Activated CD8-positive, alpha-beta T cell treated with anti-CD3 and anti-CD28 coated beads, Interleukin-2, amount 10 ng/mL, durations not matched to agents 7 days and 5 days (primary cell): ENCODE data around the gene IQCM. TPM values are rescaled to one million over a fixed set of nuclear protein-coding genes. Genes with fewer than 3 reads are reported as not detected.

Source experiments
- ATAC-seq: fragments of 150-1000 bp; cut with Tn5 transposase; one replicate; pipeline ENCODE4 v1.10.0; 2021; ENCODE audit warnings: moderate library complexity
- CTCF ChIA-PET: fragments of 350-600 bp; sonication (Branson Sonifier 250); formaldehyde crosslinking; loops from one replicate; lab custom pipeline; 2021; ENCODE audit warnings: antibody characterized with exemption; lab: Charles Lee
- POLR2A ChIA-PET: fragments of 350-600 bp; sonication (Branson Sonifier 250); formaldehyde crosslinking; loops from one replicate; lab custom pipeline; 2021; ENCODE audit warnings: antibody characterized with exemption; lab: Charles Lee
- DNase-seq: peaks from one replicate; pipeline ENCODE4 v3.0.0-alpha.2; 2020
- H3K27ac Mint-ChIP-seq: one replicate; pipeline ENCODE4 v1.8.0; 2021; ENCODE audit warnings: mild to moderate bottlenecking, mixed read lengths
- H3K27me3 Mint-ChIP-seq: one replicate; pipeline ENCODE4 v1.8.0; 2021; ENCODE audit warnings: low read depth, mixed read lengths
- H3K36me3 Mint-ChIP-seq: one replicate; pipeline ENCODE4 v1.8.0; 2021; ENCODE audit warnings: low read depth, mixed read lengths
- H3K4me1 Mint-ChIP-seq: one replicate; pipeline ENCODE4 v1.8.0; 2021; ENCODE audit warnings: low read depth, mixed read lengths
- H3K4me3 Mint-ChIP-seq: one replicate; pipeline ENCODE4 v1.8.0; 2021; ENCODE audit warnings: mild to moderate bottlenecking, mixed read lengths
- H3K9me3 Mint-ChIP-seq: one replicate; pipeline ENCODE4 v1.8.0; 2022; ENCODE audit warnings: mixed read lengths; ENCODE audit not compliant: insufficient read depth
- total RNA-seq, 2 experiments: library from RNA; stranded (reverse); gene quantifications; one replicate each; pipeline ENCODE4 v1.2.3, GENCODE V29; 2021

The IQCM gene
- total RNA-seq, 2 experiments from 2014 or later: not detected

DNA sequence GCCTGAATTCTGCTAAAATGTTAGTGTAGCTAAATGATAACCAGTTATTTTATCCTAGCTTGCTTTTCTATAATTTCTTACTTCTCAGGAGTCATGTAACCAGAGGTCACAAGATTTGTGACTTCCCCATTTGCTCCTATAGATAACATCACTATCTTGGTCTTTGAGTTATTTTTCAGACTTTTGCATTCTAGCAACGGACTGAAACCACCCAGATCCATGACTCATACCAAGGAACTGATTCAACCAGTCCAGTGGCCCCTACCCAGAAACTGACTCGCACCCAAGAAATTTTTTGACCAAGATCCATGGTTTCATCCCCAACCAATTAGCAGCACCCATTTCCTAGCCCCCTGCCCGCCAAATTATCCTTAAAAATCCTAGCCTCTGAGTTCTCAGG, 50.0 kb downstream of the IQCM start:
- no peaks in the 10 kb centered on the region for H3K27me3 Mint-ChIP-seq
- no peak for ATAC-seq
- H3K9me3 Mint-ChIP-seq: no peaks in the 10 kb centered on the region
- H3K4me3 Mint-ChIP-seq: no peak overlapping the region
- no peak overlapping the region for H3K27ac Mint-ChIP-seq
- POLR2A ChIA-PET: no interaction called here
- H3K4me1 Mint-ChIP-seq: no peaks in the 10 kb centered on the region
- no peak for DNase-seq
- CTCF ChIA-PET: no interaction called here
- no peaks in the 10 kb centered on the region for H3K36me3 Mint-ChIP-seq

DNA sequence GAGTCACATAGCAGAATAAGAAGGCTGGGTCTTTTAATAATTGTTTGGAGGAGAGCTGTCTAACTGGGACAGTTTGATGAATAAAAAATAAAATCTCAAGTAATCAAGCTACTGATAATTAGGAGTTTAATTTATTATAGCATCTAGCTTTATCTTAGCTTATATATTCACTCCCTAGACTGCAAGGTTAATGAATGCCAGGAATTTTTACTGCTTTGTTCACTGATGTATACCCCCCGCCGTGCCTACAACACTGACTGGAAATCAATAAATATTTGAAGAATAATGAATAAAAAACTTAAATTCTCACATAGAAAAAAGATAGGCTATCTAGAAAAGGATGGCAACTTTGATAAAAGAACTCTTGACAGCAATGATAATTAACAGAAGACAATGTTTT, 59.7 kb downstream of the IQCM start:
- Mint-ChIP-seq H3K27ac (no peak overlapping the region), H3K9me3 (no peaks in the 10 kb centered on the region), H3K4me3 (no peak overlapping the region), H3K27me3 (no peaks in the 10 kb centered on the region), H3K36me3 (no peaks in the 10 kb centered on the region), H3K4me1 (no peaks in the 10 kb centered on the region)
- ATAC-seq: no peak
- ChIA-PET CTCF (no interaction called here), POLR2A (no interaction called here)
- DNase-seq: no peak

DNA sequence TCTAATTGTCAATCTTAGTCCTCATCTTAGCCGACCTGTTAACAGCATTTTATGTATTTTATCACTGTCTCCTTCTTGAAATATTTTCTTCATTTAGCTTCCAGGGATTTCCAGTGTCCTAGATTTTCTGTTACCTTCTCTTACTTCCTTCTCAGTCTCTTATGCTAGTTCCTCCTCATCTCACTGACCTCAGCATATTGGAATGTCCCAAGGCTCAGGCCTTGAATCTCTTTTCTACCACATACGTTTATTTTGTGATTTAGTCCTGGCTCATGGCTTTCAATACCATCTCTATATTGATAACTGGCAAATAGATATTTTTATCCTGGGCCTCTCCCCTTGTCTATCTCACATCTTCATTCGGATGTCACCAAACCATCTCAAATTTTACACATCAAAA, 61.1 kb downstream of the IQCM start:
- POLR2A ChIA-PET: no interaction called here
- Mint-ChIP-seq H3K36me3 (no peaks in the 10 kb centered on the region), H3K4me1 (no peaks in the 10 kb centered on the region), H3K27ac (no peak overlapping the region), H3K27me3 (no peaks in the 10 kb centered on the region), H3K9me3 (no peaks in the 10 kb centered on the region), H3K4me3 (no peak overlapping the region)
- CTCF ChIA-PET: no interaction called here
- DNase-seq: no peak
- ATAC-seq: no peak

- DNase-seq (no peak), ATAC-seq (no peak)
- H3K4me3 Mint-ChIP-seq: no peak overlapping the region
- no peak overlapping the region for H3K27ac Mint-ChIP-seq
- H3K27me3 Mint-ChIP-seq: no peaks in the 10 kb centered on the region
- no peaks in the 10 kb centered on the region for H3K36me3 Mint-ChIP-seq
- POLR2A ChIA-PET: no interaction called here
- CTCF ChIA-PET: no interaction called here
- H3K9me3 Mint-ChIP-seq: no peaks in the 10 kb centered on the region
- H3K4me1 Mint-ChIP-seq: no peaks in the 10 kb centered on the region
Observed at GRCh38 chr4:149752729-149753128, 62.9 kb downstream of the IQCM start.

DNA sequence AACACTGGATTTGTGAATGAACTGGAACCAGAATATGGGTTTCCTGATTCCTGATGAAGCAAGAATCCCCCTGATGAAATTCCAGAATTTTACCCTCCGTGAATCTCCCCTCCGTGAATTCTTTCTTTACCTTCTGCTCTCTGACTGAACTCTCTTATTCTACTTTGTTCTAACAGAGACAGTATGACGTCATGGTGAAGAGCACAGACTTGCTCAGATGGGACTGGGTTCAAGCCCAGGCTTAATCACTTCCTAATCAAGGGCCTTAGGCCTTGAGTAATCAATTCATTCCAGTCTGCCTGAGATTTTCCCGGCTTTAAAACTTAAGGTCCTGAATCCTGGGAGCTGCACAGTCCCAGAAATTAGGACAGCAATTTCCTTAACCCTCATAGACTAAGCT, 64.5 kb downstream of the IQCM start:
- no peaks in the 10 kb centered on the region for H3K27me3 Mint-ChIP-seq
- no peaks in the 10 kb centered on the region for H3K36me3 Mint-ChIP-seq
- no peak overlapping the region for H3K27ac Mint-ChIP-seq
- no peaks in the 10 kb centered on the region for H3K4me1 Mint-ChIP-seq
- no peak overlapping the region for H3K4me3 Mint-ChIP-seq
- DNase-seq (no peak), ATAC-seq (no peak)
- ChIA-PET POLR2A (no interaction called here), CTCF (no interaction called here)
- no peaks in the 10 kb centered on the region for H3K9me3 Mint-ChIP-seq

DNA sequence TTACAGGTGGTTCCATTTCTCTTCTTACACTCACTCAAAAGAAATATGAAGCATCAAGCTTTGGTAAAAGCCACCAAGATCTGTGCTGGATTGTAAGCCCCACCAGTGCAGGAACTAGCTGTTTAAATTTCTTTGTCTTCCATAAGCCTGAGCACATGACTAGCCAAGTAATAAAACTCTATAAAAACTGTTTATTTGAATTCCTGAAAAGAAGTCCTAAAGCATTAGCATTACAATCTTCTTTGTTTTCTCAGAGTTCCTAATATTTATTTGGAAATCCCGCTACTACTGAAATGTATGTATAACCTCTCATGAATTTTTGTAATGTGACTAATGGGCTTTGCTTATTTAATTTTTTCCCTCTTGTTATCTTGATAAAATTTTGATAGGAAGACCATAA, 65.9 kb downstream of the IQCM start:
- H3K9me3 Mint-ChIP-seq: no peaks in the 10 kb centered on the region
- ATAC-seq (no peak), DNase-seq (no peak)
- no peaks in the 10 kb centered on the region for H3K36me3 Mint-ChIP-seq
- H3K27me3 Mint-ChIP-seq: no peaks in the 10 kb centered on the region
- H3K4me3 Mint-ChIP-seq: no peak overlapping the region
- CTCF ChIA-PET: no interaction called here
- POLR2A ChIA-PET: no interaction called here
- no peak overlapping the region for H3K27ac Mint-ChIP-seq
- no peaks in the 10 kb centered on the region for H3K4me1 Mint-ChIP-seq

DNA sequence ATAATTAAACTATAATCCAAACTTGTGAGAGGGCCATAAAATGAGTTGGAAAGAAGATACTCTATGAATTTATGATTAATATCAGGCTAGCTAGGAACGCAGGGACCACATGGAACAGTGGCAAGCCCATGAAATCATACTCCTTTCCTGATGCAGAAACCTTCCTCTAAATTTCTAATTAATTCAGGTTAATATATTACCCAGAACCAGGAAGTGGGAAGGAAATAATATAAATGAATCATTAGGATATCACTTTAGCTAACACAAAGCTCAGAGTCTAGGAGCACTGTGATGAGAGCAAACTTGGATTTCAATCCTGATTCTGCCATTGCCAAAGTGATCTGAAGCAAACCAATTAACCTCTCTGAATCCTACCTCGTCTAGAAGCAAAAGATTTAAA, 68.0 kb downstream of the IQCM start:
- ChIA-PET CTCF (no interaction called here), POLR2A (no interaction called here)
- ATAC-seq: no peak
- Mint-ChIP-seq H3K36me3 (no peaks in the 10 kb centered on the region), H3K4me1 (no peaks in the 10 kb centered on the region), H3K27me3 (no peaks in the 10 kb centered on the region), H3K27ac (no peak overlapping the region), H3K4me3 (no peak overlapping the region), H3K9me3 (no peaks in the 10 kb centered on the region)
- DNase-seq: no peak

- Mint-ChIP-seq H3K27me3 (no peaks in the 10 kb centered on the region), H3K27ac (no peak overlapping the region), H3K9me3 (no peaks in the 10 kb centered on the region), H3K4me1 (no peaks in the 10 kb centered on the region), H3K36me3 (no peaks in the 10 kb centered on the region), H3K4me3 (no peak overlapping the region)
- ATAC-seq (no peak), DNase-seq (no peak)
- ChIA-PET CTCF (no interaction called here), POLR2A (no interaction called here)
Observed at GRCh38 chr4:149746276-149746675, 69.4 kb downstream of the IQCM start.

GRCh38 chr4:149741186-149741831, 74.3 kb downstream of the IQCM start:
- CTCF ChIA-PET: no interaction called here
- ATAC-seq: no peak
- POLR2A ChIA-PET: no interaction called here
- no peaks in the 10 kb centered on the region for H3K4me1 Mint-ChIP-seq
- DNase-seq: no peak
- H3K9me3 Mint-ChIP-seq: no peaks in the 10 kb centered on the region
- no peak overlapping the region for H3K27ac Mint-ChIP-seq
- no peaks in the 10 kb centered on the region for H3K36me3 Mint-ChIP-seq
- no peaks in the 10 kb centered on the region for H3K27me3 Mint-ChIP-seq
- H3K4me3 Mint-ChIP-seq: no peak overlapping the region

DNA sequence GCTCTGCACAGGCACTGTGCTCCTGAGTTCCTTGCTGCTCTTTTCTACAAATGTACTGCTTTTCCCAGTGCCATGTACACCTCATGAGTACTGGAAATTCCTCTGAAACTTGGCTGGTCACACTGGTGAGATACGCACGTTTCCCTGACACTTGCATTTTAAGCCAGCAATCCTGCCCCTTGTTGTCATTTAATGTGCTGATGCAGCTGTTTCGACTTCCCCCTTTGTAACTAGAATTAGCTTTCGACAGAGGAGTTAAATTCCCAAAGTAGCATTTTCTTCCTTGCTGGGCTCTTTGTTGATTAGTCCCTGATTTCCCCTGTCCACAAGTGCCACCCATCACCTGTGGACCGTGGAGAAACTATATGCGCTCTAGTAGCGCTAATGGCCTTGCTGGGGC, 77.5 kb downstream of the IQCM start:
- ATAC-seq (no peak), DNase-seq (no peak)
- Mint-ChIP-seq H3K36me3 (no peaks in the 10 kb centered on the region), H3K27ac (no peak overlapping the region), H3K4me1 (no peaks in the 10 kb centered on the region), H3K4me3 (no peak overlapping the region), H3K9me3 (no peaks in the 10 kb centered on the region), H3K27me3 (no peaks in the 10 kb centered on the region)
- POLR2A ChIA-PET: no interaction called here
- CTCF ChIA-PET: no interaction called here

DNA sequence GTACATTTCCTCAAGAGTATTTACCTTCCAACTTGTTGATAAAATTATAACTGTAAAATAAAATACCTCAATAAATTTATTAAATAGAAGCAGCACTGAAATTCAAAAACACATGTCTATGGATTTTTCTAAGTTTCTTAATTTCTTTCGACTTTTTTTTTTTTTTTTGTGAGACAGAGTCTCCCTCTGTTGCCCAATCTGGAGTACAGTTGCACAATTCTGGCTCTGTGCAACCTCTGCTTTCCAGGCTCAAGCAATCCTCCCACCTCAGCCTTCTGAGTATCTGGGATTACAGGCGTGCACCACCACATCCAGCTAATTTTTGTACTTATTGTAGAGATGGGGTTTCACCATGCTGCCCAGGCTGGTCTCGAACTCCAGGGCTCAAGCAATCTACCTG, 79.8 kb downstream of the IQCM start:
- Mint-ChIP-seq H3K9me3 (no peaks in the 10 kb centered on the region), H3K27ac (no peak overlapping the region), H3K4me3 (no peak overlapping the region), H3K27me3 (no peaks in the 10 kb centered on the region), H3K4me1 (no peaks in the 10 kb centered on the region), H3K36me3 (no peaks in the 10 kb centered on the region)
- ATAC-seq (no peak), DNase-seq (no peak)
- CTCF ChIA-PET: no interaction called here
- POLR2A ChIA-PET: no interaction called here

- CTCF ChIA-PET: no interaction called here
- no peak overlapping the region for H3K27ac Mint-ChIP-seq
Observed at GRCh38 chr4:149728444-149728843, 87.2 kb downstream of the IQCM start.

DNA sequence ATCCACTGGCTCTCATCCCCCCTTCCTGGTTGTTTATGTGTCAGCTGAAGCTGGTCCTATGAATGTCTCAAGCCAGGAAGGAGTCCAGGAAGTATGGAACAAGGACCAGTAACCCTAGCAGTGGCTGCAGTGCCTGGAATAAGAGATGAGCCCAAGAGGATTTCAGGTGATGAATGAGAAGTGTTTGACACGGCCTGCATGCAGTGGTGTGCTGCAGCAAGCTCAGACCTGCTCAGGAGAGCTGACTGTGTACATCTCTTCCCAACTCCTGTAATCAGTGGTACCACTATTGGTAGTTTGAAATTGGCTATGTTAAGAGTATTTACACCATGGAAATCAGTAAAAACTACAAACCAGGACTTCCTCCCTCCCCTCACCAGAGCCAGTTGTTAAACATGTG, 88.0 kb downstream of the IQCM start:
- POLR2A ChIA-PET: no interaction called here
- ATAC-seq (no peak), DNase-seq (no peak)
- CTCF ChIA-PET: no interaction called here
- no peaks in the 10 kb centered on the region for H3K4me1 Mint-ChIP-seq
- H3K27me3 Mint-ChIP-seq: no peaks in the 10 kb centered on the region
- no peak overlapping the region for H3K27ac Mint-ChIP-seq
- no peaks in the 10 kb centered on the region for H3K9me3 Mint-ChIP-seq
- H3K36me3 Mint-ChIP-seq: no peaks in the 10 kb centered on the region
- no peak overlapping the region for H3K4me3 Mint-ChIP-seq

More at GRCh38 chr4:149728444-149728843, 87.2 kb downstream of the IQCM start:
- ATAC-seq (no peak), DNase-seq (no peak)
- Mint-ChIP-seq H3K36me3 (no peaks in the 10 kb centered on the region), H3K4me1 (no peaks in the 10 kb centered on the region), H3K4me3 (no peak overlapping the region), H3K27me3 (no peaks in the 10 kb centered on the region), H3K9me3 (no peaks in the 10 kb centered on the region)
- POLR2A ChIA-PET: no interaction called here
